Astrocyte of the cerebellum (primary cell): Measurements from ENCODE around the gene ICAM3.
"Not testable (repeated sequence)": the region's sequence is repeated elsewhere in the genome, so short reads cannot be mapped to it uniquely, and the experiment has no call there.

Source experiments
- DNase-seq: peaks from one replicate; pipeline ENCODE4 v3.0.0-alpha.2; 2011; ENCODE audit warnings: low read depth
- H3K4me3 ChIP-seq: 2 replicates; pipeline ENCODE4 v1.5.1; 2011; ENCODE audit warnings: mild to moderate bottlenecking, low read depth, low read length, moderate library complexity
- in situ Hi-C: cut with HindIII; loops from 2 replicates; pipeline ENCODE4 v1.10.0; 2017; ENCODE audit warnings: low sequenced_read_pairs
- TF ChIP-seq, protein P1 (sequence below): IDR thresholded peaks from 2 replicates; pipeline ENCODE4 v1.5.1; 2012; ENCODE audit warnings: low read length, low read depth, moderate library complexity, mild to moderate bottlenecking; ENCODE audit errors: missing control alignments

Gene ICAM3, protein sequence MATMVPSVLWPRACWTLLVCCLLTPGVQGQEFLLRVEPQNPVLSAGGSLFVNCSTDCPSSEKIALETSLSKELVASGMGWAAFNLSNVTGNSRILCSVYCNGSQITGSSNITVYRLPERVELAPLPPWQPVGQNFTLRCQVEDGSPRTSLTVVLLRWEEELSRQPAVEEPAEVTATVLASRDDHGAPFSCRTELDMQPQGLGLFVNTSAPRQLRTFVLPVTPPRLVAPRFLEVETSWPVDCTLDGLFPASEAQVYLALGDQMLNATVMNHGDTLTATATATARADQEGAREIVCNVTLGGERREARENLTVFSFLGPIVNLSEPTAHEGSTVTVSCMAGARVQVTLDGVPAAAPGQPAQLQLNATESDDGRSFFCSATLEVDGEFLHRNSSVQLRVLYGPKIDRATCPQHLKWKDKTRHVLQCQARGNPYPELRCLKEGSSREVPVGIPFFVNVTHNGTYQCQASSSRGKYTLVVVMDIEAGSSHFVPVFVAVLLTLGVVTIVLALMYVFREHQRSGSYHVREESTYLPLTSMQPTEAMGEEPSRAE

DNA sequence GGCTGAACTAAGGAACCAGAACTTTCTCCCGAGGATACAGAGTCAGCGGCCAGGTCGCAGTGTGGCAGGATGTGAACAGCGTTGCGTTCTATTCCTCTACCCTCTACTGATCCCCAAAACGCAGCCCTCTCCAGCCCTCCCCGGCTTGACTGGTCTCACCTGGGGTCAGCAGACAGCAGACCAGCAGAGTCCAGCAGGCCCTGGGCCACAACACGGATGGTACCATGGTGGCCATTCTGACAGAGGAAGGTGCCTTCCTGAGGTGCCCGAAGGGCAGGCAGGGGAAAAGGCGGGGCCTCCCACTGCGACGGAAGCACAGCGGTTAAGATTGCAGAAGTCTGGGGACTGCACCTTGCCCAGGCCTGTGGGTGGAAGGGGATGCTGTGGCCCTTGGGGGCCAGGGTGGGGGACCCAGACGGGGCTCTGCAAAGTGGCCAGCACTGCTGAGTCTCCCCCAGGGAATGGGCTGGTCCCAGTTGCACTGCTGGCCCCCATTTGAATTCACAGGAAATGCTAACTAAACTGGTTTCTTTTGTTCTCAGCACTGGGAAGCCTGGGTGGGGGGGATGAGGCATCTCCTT is at the start of gene ICAM3:
ICAM3 (minus strand) TSS at position 245 of the 581 bp plus-strand sequence; CDS start at position 235, 10 bp downstream.
- H3K4me3 ChIP-seq: no peak within 1 kb of the TSS
- TF ChIP-seq, protein P1, sequence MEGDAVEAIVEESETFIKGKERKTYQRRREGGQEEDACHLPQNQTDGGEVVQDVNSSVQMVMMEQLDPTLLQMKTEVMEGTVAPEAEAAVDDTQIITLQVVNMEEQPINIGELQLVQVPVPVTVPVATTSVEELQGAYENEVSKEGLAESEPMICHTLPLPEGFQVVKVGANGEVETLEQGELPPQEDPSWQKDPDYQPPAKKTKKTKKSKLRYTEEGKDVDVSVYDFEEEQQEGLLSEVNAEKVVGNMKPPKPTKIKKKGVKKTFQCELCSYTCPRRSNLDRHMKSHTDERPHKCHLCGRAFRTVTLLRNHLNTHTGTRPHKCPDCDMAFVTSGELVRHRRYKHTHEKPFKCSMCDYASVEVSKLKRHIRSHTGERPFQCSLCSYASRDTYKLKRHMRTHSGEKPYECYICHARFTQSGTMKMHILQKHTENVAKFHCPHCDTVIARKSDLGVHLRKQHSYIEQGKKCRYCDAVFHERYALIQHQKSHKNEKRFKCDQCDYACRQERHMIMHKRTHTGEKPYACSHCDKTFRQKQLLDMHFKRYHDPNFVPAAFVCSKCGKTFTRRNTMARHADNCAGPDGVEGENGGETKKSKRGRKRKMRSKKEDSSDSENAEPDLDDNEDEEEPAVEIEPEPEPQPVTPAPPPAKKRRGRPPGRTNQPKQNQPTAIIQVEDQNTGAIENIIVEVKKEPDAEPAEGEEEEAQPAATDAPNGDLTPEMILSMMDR: no peak
- DNase-seq: no peak
- in situ Hi-C loops: no loop called here

DNA sequence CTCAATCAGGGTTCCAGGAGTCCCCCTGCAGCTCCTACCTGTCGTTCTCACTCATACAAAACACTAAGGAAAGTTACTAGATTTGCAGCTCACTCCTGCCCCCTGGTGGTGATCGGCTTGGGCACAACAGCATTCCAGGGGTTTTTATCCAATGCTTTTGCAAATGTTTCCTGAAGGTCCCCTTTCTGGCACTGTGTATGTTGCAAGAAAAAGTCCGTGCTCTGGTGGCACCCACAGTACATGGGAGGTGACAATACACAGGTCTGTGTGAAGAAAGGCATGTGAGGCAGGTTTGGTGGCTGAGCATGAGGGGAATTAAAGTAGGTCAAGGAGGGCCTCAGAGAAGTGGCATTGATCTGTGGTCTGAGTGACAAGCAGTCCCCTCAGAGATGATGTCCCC is 49.5 kb upstream of the ICAM3 start:
- DNase-seq: peak; percentile 65
- no peak overlapping the region for H3K4me3 ChIP-seq
- in situ Hi-C loops: no loop called here
- TF ChIP-seq, protein P1: peak; percentile 97

DNA sequence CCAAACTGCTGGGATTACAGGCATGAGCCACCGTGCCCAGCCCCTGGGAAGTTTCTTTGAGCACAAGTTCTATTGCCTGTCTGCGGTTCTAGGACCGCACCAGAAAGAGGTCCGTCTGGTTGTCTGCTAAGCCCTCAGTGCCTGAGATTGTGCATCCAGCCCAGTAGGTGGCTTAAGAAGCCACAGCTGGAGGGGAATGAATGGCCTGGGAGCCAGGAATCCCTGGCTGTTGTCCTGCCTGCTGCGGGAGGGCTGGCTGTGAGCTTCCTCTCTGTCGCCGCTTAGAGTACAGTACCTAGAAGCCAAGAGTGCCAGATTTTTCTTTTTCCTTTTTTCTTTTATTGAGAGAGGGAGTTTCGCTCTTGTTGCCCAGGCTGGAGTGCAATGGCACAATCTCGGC is 45.2 kb upstream of the ICAM3 start:
- in situ Hi-C loops: no loop called here
- DNase-seq: no peak
- TF ChIP-seq, protein P1: no peak
- H3K4me3 ChIP-seq: no peak overlapping the region

DNA sequence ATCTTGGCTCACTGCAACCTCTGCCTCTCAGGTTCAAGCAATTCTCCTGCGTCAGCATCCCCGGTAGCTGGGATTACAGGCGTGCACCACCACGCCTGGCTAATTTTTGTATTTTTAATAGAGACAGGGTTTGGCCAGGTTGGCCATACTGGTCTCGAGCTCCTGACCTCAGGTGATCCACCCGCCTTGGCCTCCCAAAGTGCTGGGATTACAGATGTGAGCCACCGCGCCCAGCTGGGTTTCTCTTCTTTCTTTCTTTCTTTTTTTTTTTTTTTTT is 43.7 kb upstream of the ICAM3 start:
- DNase-seq, H3K4me3 ChIP-seq, in situ Hi-C loops: not testable (repeated sequence)

DNA sequence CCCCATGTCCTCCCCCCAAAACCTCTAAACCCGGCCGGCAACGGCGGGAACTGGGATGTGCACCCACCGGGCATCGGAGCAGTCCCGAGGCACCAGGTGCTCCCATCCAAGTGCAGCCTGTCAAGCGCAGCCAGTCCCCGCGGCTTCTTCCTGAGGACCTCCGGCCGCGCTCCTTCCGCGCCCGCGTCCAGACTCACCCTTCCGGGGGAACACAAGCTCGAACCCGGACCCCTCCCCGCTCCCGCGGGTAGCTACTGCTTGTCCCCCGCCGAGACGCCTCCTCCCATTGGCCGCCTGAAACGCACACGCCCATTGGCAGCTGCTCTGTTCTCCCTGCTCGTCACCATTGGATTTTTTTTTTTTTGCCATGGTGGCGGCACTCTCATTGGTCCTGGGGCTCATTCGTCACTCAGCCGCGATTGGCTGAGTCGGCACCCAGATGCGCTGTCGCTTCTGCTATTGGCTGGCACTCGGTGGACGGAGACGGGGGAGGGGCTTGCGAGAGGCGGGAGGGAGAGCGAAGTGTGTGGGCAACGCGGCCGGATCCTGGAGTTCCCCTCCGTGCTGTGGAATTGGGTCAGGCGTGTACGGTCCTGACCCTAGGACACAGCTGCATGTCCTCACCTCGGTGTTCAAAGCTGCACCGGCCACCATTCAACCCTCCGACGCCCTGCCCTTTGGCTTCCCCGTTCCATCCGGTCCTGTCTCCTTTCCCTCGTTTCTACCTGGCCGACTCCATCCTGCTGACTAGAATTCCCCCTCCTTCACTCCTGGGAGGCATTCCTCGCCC is 41.1 kb upstream of the ICAM3 start, which contains the start of gene TYK2:
TYK2 (minus strand) TSS at position 260 of the 790 bp plus-strand sequence. CDS start 2,166 bp downstream, outside the sequence.
- H3K4me3 ChIP-seq: peak within 1 kb of the TSS; percentile 82
- in situ Hi-C loops: no loop called here
- peak; percentile 97 for DNase-seq
- TF ChIP-seq, protein P1: no peak

DNA sequence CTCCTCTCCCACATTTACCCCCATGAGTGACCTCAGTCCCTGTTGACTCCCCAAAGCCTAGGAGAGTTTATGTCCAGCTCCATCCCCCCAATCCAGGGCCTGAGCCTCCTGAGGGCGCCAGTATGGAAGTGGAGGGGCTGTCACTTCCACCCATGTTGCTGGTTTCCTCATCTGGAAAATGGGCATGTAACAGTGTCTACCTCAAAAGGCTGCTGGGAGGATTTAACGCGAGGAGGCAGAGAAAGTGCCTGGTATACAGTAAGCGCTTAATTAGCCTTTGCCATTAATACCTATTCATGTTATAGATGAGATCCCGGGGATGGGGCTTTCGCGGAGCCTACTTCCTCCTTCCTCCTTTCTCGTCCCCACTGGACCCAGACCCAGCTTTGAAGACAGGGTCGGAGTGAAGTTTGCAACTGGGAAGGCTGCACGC is 40.5 kb upstream of the ICAM3 start:
- no peak for DNase-seq
- in situ Hi-C loops: no loop called here
- TF ChIP-seq, protein P1: no peak
- peak overlapping the region; percentile 82 for H3K4me3 ChIP-seq
